ENCODE data around the gene SEPHS1. TPM values are rescaled to one million over a fixed set of nuclear protein-coding genes. Genes with fewer than 3 reads are reported as not detected.

The SEPHS1 gene
- total and polyA plus RNA-seq, 2 donors (not counting 1 experiment from before 2014, with no cell fraction given): 14.7 to 29.1 TPM

GRCh38 chr10:13372524-13372923 is 24.4 kb upstream of the SEPHS1 start:
- no CpG with 5 or more reads among the region's 5 CpGs for WGBS (ENCODE audit: insufficient coverage)

More at GRCh38 chr10:13372524-13372923, 24.4 kb upstream of the SEPHS1 start:
- Mint-ChIP-seq H3K4me1 (no peaks in the 10 kb centered on the region), H3K4me3 (no peak overlapping the region), H3K27me3 (peaks cover 4% of the 10 kb centered on the region), H3K9me3 (ENCODE audit: insufficient read depth) (no peaks in the 10 kb centered on the region), H3K27ac (no peak overlapping the region)
- POLR2A ChIA-PET: no interaction called here
- TF ChIP-seq CTCF (IDR thresholded peaks at IDR 0.05) (no peak), EZH2 (IDR thresholded peaks at IDR 0.05; ENCODE audit: borderline replicate concordance, insufficient read depth, low read depth, low read length, poor library complexity, severe bottlenecking) (no peak)
- no peak overlapping the region for H2AFZ ChIP-seq (ENCODE audit: insufficient read depth, low read depth, low read length, poor library complexity, severe bottlenecking)
- H3K79me2 ChIP-seq (ENCODE audit: control insufficient read depth, insufficient read depth, low read length): no peaks in the 10 kb centered on the region
- intact Hi-C loops (cut with micrococcal nuclease): loop anchor here (1.0 kb wide), 2 partner anchors 164 to 214 kb away; partner anchors contain the start of gene PRPF18
- no peak overlapping the region for H3K4me3 ChIP-seq (ENCODE audit: control extremely low read depth in 1 of 5, extremely low read depth in 1 of 5, insufficient read depth in 1 of 5, low read depth in 2 of 5, low read length in 4 of 5)
- ATAC-seq (ENCODE audit: low read depth) (no peak), DNase-seq (no peak)
- no peaks in the 10 kb centered on the region for H3K36me3 ChIP-seq (replicated peaks in 1 of 2; ENCODE audit: control extremely low read depth in 1 of 2, control insufficient read depth in 1 of 2, extremely low read depth in 1 of 2, insufficient read depth in 2 of 2, low read length in 1 of 2)
- H3K4me1 ChIP-seq (ENCODE audit: control insufficient read depth in 2 of 2, insufficient read depth in 2 of 2, low read length in 2 of 2): no peaks in the 10 kb centered on the region
- H3K27ac ChIP-seq (ENCODE audit: low read length in 2 of 2): no peak overlapping the region
- H3K9me3 ChIP-seq (ENCODE audit: control extremely low read depth in 1 of 3, control insufficient read depth in 2 of 3, insufficient read depth in 1 of 3, low read length in 2 of 3): no peaks in the 10 kb centered on the region
- no peak overlapping the region for H3K4me2 ChIP-seq (replicated peaks; ENCODE audit: low read depth, low read length, poor library complexity, severe bottlenecking)
- no peak overlapping the region for H3K9ac ChIP-seq (ENCODE audit: low read length)
- H3K27me3 ChIP-seq (replicated peaks in 1 of 4; ENCODE audit: control extremely low read depth in 1 of 4, control insufficient read depth in 3 of 4, insufficient read depth in 4 of 4, low read length in 3 of 4): no peaks in the 10 kb centered on the region
- CTCF ChIA-PET: interaction anchor here (0.5 to 6.1 kb wide), 22 partner anchors 11 to 628 kb away, joined by 3 to 68 read pairs (median 5); partner anchors contain the start of gene PRPF18
- no peaks in the 10 kb centered on the region for H4K20me1 ChIP-seq (ENCODE audit: control insufficient read depth, insufficient read depth, low read length, poor library complexity, severe bottlenecking)
